HL-60/S4 treated with retinoic acid at 250 ng/mL for 4 days and 3 days (cell line): Measurements from ENCODE around the gene NDE1.
"Not testable (repeated sequence)": the region's sequence is repeated elsewhere in the genome, so short reads cannot be mapped to it uniquely, and the experiment has no call there.

Experiments used
- in situ Hi-C: fragments of 300-500 bp; cut with MboI; formaldehyde crosslinking; loops from 2 replicates; pipeline ENCODE4 v1.7.0; 2022; ENCODE audit warnings: low sequenced_read_pairs

Gene NDE1

DNA sequence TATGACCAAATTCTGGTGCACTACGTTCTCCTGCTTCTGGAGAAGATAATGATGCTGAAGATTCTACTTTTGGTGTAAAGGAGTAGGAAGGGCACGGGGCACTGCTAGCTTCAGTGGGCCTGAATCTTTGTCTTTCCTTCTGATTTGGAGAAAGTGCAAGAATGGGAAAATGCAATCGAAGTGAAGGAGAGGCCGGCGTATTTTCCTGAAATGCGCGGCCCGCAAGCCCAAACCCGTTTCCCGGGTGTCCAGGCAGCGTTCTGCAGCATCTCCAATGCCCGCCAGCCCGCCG lies 372 bp upstream of the NDE1 start:
- in situ Hi-C loops: no loop called here

- in situ Hi-C loops: no loop called here
Measured at GRCh38 chr16:15650698-15651171, 690 bp downstream of the NDE1 start.

DNA sequence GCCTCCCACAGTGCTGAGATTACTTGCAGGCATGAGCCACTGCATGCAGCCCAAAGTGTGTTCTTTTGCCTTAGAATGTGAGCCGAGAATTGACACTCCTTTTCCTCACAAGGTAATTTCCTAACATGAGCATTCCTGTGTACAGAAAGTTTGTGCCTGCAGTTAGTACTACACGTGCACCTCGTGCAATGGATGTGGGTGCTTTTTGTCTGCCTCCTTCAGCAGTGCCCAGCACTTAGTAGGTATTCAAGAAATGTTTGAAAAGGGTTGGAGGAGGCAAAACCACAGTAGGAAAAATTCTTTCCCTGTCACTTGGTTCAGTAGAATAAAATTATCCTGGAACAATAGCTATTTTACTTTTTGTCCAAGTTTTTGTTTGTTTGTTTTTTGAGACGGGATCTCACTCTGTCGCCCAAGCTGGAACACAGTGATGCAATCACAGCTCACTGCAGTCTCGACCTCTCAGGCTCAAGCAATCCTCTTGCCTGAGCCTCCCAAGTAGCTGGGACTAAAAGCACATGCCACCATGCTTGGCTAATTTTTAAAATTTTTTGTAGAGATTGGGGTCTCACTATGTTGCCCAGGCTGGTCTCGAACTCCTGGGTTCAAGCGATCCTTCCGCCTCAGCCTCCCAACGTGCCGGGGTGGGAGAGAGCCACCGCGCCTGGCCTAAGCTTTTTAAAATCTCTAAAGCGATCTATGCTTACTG lies 2.4 kb downstream of the NDE1 start:
- in situ Hi-C loops: no loop called here

DNA sequence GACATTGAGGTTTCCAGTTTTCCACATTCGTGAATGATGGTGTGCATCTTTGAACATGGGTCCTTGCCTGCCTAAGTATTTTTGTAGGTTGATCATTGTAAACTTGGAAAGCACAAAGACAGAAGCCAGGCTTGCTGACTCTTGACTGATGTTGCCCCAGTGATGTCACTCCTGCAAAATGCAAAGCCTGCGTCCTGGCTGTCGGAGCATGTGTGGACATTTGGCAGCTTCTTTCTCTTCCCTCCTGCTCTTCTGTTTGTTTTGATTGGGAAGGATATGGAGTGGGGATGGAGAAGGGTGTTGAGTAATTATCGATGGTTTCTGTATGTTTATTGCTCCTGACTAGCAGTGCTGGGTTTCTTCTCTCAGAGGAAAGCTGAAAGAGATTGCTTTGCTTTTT lies 3.2 kb downstream of the NDE1 start:
- in situ Hi-C loops: no loop called here

- in situ Hi-C loops: no loop called here
Measured at GRCh38 chr16:15654591-15654990, 4.5 kb downstream of the NDE1 start.

- in situ Hi-C loops: not testable (repeated sequence)
Measured at GRCh38 chr16:15655561-15655960, 5.5 kb downstream of the NDE1 start.

DNA sequence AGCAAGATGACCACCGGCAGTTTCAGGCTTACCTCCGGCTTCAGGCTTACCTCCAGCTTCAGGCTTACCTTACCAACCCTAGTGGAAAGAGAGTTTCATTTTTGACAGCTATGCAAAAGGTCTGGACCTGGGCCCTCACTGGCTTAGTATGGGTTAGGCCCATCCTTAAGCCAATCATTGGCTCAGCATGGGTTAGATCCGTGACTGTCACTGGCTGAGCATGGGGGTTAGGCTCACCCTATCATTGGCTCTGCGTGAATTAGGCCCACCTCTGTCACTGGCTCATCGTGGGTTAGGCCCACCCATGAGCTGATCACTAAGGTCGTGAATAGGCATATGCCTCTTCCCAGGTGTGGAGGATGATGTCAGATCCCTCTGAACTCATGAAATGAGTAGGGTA lies 8.1 kb downstream of the NDE1 start:
- in situ Hi-C loops: no loop called here

- in situ Hi-C loops: no loop called here
Measured at GRCh38 chr16:15658556-15658955, 8.5 kb downstream of the NDE1 start.

- in situ Hi-C loops: no loop called here
Measured at GRCh38 chr16:15660203-15660601, 10.2 kb downstream of the NDE1 start.

- in situ Hi-C loops: no loop called here
Measured at GRCh38 chr16:15665107-15665506, 15.1 kb downstream of the NDE1 start.

DNA sequence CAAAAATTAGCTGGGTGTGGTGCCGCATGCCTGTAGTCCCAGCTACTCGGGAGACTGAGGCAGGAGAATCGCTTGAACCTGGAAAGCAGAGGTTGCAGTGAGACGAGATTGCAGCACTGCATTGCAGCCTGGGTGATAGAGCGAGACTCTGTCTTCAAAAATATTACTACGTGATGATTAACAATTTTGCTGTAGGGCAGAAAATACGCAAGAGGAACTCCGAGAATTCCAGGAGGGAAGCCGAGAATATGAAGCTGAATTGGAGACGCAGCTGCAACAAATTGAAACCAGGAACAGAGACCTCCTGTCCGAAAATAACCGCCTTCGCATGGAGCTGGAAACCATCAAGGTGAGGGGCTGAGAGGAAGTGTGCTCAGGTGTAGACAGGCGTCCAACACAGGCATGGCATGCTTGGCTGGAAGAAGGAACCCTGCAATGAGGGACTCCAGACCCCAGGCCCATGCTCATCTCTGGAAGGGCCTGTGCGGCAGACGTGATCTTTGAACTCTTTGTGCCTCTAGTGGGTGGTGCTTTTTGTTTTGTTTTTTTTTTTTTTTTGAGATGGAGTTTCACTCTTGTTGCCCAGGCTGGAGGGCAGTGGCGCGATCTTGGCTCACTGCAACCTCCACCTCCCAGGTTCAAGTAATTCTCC lies 17.2 kb downstream of the NDE1 start:
- in situ Hi-C loops: no loop called here

DNA sequence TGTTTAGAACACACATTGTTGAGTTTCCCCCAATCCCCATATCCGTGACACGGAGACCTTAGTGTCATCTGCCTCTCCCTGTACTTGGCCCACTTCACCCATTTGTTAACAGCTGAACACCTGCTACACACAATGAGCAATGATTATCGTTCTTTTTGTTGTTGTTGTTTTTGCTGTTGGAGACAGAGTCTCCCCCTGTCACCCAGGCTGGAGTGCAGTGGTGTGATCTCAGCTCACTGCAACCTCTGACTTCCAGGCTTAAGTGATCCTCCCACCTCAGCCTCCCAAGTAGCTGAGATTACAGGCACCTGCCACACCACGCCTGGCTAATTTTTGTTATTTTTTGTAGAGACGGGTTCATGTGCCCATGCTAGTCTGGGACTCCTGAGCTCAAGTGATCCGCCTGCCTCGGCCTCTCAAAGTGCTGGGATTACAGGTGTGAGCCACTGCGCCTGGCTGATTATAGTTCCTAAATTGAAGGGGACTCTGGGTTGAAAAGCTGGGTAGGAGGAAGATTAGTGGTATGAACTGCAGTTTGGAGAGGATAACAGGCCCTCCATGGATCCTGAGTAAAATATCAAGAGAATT lies 21.6 kb downstream of the NDE1 start:
- in situ Hi-C loops: no loop called here

DNA sequence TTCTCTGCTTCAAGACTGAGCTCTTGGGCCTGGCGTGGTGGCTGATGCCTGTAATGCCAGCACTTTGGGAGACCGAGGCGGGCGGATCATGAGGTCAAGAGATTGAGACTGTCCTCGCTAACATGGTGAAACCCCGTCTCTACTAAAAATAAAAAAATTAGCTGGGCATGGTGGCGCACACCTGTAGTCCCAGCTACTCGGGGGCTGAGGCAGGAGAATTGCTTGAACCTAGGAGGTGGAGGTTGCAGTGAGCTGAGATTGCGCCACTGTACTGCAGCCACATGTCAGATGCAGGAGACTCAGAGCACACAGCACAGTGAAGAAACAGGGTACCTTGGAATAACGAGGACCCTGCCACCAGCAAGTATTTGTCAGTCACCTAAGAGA lies 22.1 kb downstream of the NDE1 start:
- in situ Hi-C loops: not testable (repeated sequence)

DNA sequence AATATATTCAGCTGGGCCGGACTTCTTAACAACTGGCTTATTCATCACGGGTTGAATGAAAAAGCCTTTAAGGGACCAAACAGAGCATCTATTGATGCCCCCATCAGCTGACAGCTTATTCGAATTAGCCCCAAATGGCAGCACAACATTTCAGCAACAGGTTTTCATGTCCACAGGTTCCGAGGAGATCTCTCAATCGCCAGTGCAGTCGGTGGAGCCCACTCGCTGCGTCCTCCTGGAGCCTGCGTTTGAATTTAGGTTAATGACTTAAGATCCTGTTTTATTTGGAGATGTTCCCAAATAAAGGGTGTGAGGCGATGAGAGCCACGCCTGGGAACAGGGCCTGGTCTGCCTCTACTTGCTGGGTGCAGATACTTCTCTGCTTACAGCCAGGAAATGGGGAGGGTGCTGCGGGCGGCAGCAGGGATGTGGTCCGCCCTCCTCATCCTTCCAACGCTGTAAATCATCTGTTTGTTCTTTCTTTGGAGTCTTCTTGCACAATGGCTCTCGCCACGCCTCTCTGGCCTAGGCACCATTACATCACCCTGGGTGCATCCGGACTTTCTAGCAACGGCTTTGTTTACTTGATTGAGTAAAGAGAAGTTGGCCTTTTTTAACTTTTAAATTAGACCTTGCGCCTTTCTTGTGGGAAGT lies 22.6 kb downstream of the NDE1 start:
- in situ Hi-C loops: no loop called here

DNA sequence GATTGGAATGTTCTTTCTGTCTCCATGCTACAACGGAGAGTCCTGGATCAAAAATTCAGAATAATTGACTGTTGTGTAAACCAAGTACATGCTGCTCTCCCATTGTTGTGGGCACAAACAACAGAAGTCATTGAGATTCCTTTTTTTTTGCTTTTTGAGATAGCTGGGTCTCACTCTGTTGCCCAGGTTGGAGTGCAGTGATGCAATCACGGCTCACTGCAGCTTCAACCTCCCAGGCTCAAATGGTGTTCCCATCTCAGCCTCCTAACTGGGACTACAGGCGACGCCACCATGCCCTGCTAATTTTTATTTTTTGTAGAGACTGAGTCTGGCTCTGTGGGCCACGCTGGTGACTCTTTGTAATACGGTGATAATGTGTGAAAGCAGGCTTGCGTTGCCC lies 24.5 kb downstream of the NDE1 start:
- in situ Hi-C loops: no loop called here

DNA sequence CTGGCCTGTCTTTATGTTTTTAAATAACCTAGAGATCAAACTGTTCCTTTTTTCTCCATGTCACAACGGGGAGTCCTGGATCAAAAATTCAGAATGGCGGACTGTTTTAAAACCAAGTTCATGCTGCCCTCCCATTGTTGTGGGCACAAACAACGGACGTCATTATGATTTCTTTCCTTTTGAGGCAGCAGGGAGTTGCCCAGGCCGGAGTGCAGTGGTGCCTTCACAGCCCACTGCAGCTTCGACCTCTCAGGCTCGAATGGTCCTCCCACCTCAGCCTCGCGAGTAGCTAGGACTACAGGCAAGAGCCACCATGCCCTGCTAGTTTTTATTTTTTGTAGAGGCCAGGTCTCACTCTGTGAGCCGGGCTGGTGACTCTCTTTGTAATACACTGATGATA lies 26.5 kb downstream of the NDE1 start:
- in situ Hi-C loops: no loop called here

GRCh38 chr16:15677447-15677846 lies 27.4 kb downstream of the NDE1 start:
- in situ Hi-C loops: no loop called here

- in situ Hi-C loops: no loop called here
Measured at GRCh38 chr16:15682105-15682570, 32.1 kb downstream of the NDE1 start.

DNA sequence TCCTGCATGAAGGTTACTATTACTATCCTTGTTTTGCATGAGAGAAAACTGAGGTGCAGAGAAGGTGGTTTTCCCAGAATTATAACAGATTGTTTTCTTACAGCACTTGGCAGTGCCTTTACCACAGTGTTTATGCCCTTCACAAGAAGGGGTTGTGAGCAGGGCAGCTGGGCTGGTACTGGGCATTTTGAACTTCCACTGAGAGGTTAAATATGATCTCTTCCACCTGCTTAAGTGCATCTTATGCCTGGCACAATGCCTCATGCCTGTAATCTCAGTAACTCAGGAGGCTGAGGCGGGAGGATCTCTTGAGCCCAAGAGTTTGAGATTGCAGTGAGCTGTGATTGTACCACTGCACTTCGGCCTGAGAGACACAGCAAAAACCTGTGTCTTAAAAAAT lies 36.2 kb downstream of the NDE1 start:
- in situ Hi-C loops: no loop called here

- in situ Hi-C loops: no loop called here
Measured at GRCh38 chr16:15689290-15689689, 39.2 kb downstream of the NDE1 start.

DNA sequence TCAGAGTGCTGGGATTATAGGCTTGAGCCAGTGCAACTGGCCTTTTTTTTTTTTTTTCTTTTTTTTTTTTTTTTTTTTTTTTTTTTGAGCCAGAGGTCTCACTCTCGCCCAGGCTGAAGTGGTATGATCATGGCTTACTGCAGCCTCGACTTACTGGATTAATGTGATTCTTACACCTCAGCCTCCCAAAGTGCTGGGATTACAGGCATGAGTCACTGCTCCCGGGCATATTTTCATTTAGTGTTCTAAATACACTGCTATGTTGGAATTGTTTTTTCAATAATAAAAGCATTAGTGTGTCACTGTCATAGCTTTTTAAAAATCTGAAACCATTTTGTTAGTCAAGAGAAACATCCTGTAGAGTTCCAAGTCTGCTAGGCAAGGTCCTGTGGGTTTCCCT lies 40.3 kb downstream of the NDE1 start:
- in situ Hi-C loops: no loop called here

- in situ Hi-C loops: no loop called here
Measured at GRCh38 chr16:15691046-15691445, 41.0 kb downstream of the NDE1 start.
